GM12878 (cell line): Measurements from ENCODE around the gene DENND1A. TPM values are rescaled to one million over a fixed set of nuclear protein-coding genes. Genes with fewer than 3 reads are reported as not detected.

Experiments
- ATAC-seq: fragments of 200-7000 bp; cut with Tn5 transposase; 3 replicates; pipeline ENCODE4 v1.9.1; 2020; ENCODE audit warnings: mild to moderate bottlenecking, moderate library complexity
- BruUV-seq: library from RNA; stranded (reverse); fragments of 400-500 nt; replicated peaks from 2 replicates; lab custom pipeline; 2021; lab: Mats Ljungman, UMichigan
- CTCF ChIA-PET: fragments of 300-600 bp; sonication (Branson Sonifier 250); formaldehyde crosslinking; extraction: SDS; loops from one replicate; lab custom pipeline; 2021; ENCODE audit warnings: inconsistent platforms; lab: Yijun Ruan, JAX
- POLR2A ChIA-PET: fragments of 350-600 bp; formaldehyde crosslinking; extraction: SDS; loops from one replicate; lab custom pipeline; 2021; ENCODE audit warnings: inconsistent platforms; lab: Charles Lee
- RAD21 ChIA-PET: fragments of 300-600 bp; sonication (Branson Sonifier 250); formaldehyde crosslinking; loops from one replicate; lab custom pipeline; 2023; ENCODE audit warnings: antibody characterized with exemption; ENCODE audit not compliant: unreplicated experiment; lab: Charles Lee
- SMC1A ChIA-PET: fragments of 300-600 bp; sonication (Branson Sonifier 250); formaldehyde crosslinking; loops from one replicate; lab custom pipeline; 2023; ENCODE audit not compliant: unreplicated experiment, uncharacterized antibody; lab: Charles Lee
- DNase-seq: peaks from one replicate; pipeline ENCODE4 v3.0.0-alpha.2; 2011; ENCODE audit warnings: low read depth, low spot score
- FAIRE-seq: peaks from 3 replicates; lab custom pipeline; 2011; peaks lifted over from hg19 to GRCh38; lab: Jason Lieb, UNC
- H2AFZ ChIP-seq: 2 replicates; pipeline ENCODE4 v1.6.0; 2011; ENCODE audit warnings: low read depth, low read length, control low read depth; ENCODE audit not compliant: control insufficient read depth
- H3K27ac ChIP-seq: 2 replicates; pipeline ENCODE4 v1.5.1; 2011; ENCODE audit warnings: control low read depth; ENCODE audit not compliant: control insufficient read depth, insufficient read depth
- H3K27me3 ChIP-seq, 2 experiments: replicated peaks in 1 of 2; 2 replicates each; pipeline versions ENCODE4 v1.6.0 to v1.6.1; 2011; ENCODE audit warnings: low read length in 1 of 2; ENCODE audit not compliant: control insufficient read depth in 2 of 2, insufficient read depth in 2 of 2
- H3K36me3 ChIP-seq, 2 experiments: 2 replicates each; pipeline ENCODE4 v1.5.1; 2011; ENCODE audit warnings: low read length in 1 of 2; ENCODE audit not compliant: control insufficient read depth in 2 of 2, insufficient read depth in 2 of 2
- H3K4me1 ChIP-seq: 2 replicates; pipeline ENCODE4 v1.6.1; 2011; ENCODE audit warnings: mild to moderate bottlenecking, low read length, moderate library complexity, mixed read lengths; ENCODE audit not compliant: control insufficient read depth, insufficient read depth
- H3K4me2 ChIP-seq: 2 replicates; pipeline ENCODE4 v1.6.0; 2011; ENCODE audit warnings: control low read depth; ENCODE audit not compliant: control insufficient read depth, insufficient read depth
- H3K4me3 ChIP-seq: fragments of 200-600 bp; sonication (generic); 2 replicates; pipeline ENCODE4 v1.5.1; 2016
- H3K79me2 ChIP-seq: 2 replicates; pipeline ENCODE4 v1.6.0; 2011; ENCODE audit warnings: low read length; ENCODE audit not compliant: control insufficient read depth, insufficient read depth
- H3K9ac ChIP-seq: 2 replicates; pipeline ENCODE4 v1.8.0; 2011; ENCODE audit warnings: low read length, control low read depth, mixed read lengths; ENCODE audit not compliant: control insufficient read depth, insufficient read depth
- H3K9me3 ChIP-seq: replicated peaks from 3 replicates; pipeline ENCODE4 v1.5.1; 2011; ENCODE audit warnings: mild to moderate bottlenecking, low read length; ENCODE audit not compliant: control insufficient read depth, insufficient read depth
- H4K20me1 ChIP-seq: 2 replicates; pipeline ENCODE4 v1.6.0; 2011; ENCODE audit not compliant: control insufficient read depth, insufficient read depth
- ESRRA ChIP-seq: IDR thresholded peaks from 2 replicates; pipeline ENCODE4 v1.6.1; 2012; ENCODE audit warnings: mild to moderate bottlenecking, low read length, improper control_type of control experiment
- EZH2 ChIP-seq: IDR thresholded peaks from 2 replicates; pipeline ENCODE4 v1.6.1; 2012; ENCODE audit warnings: low read depth, mild to moderate bottlenecking, control low read depth, inconsistent platforms, low read length, borderline replicate concordance; ENCODE audit not compliant: control insufficient read depth
- HCFC1 ChIP-seq: fragments of 150-350 bp; IDR thresholded peaks from 2 replicates; pipeline ENCODE4 v1.6.1; 2014; ENCODE audit warnings: low read length
- NR2F1 ChIP-seq: fragments of 450-650 bp; conservative IDR thresholded peaks from 2 replicates; pipeline ENCODE4 v1.6.1; 2017; ENCODE audit warnings: mild to moderate bottlenecking
- PRDM15 ChIP-seq: fragments of 450-650 bp; formaldehyde crosslinking; IDR thresholded peaks from 2 replicates; pipeline ENCODE4 v1.4.0; 2020; ENCODE audit warnings: mild to moderate bottlenecking, moderate library complexity
- RCOR1 ChIP-seq: conservative IDR thresholded peaks from 2 replicates; pipeline ENCODE4 v1.6.1; 2012; ENCODE audit warnings: low read depth, low read length, improper control_type of control experiment
- REST ChIP-seq: IDR thresholded peaks from 2 replicates; pipeline ENCODE4 v1.6.1; 2012; ENCODE audit warnings: mild to moderate bottlenecking, low read depth, low read length
- ZSCAN29 ChIP-seq: fragments of 450-650 bp; IDR thresholded peaks from 2 replicates; pipeline ENCODE4 v1.6.1; 2017; ENCODE audit warnings: mild to moderate bottlenecking, moderate library complexity
- WGBS: methylation state at CpG from one replicate; pipeline ENCODE4 v1.1.6; 2016; ENCODE audit warnings: low lambda C conversion rate; ENCODE audit not compliant: insufficient replicate concordance, insufficient coverage; ENCODE audit errors: missing lambda C conversion rate; 5-methylcytosine and 5-hydroxymethylcytosine counted together
- in situ Hi-C: fragments of 300-500 bp; cut with MboI; formaldehyde crosslinking; loops from 9 replicates; pipeline ENCODE4 v1.14.3; 2018; ENCODE audit warnings: mixed read lengths
- intact Hi-C: fragments of 100-400 bp; cut with micrococcal nuclease; formaldehyde crosslinking; loops from one replicate; pipeline ENCODE4 v1.14.2; 2022; ENCODE audit not compliant: unreplicated experiment
- polyA plus RNA-seq, 11 experiments: library from polyadenylated mRNA; depleted of rRNA in 4 of 11; unstranded in 6 of 11; stranded (reverse) in 5 of 11; fragments of >200 nt; fragmentation: Nextera tagmentation in 4 of 11; fragmentation: Illumina TruSeq in 1 of 11; extraction: Ambion mirVana in 4 of 11; extraction: Trizol in 1 of 11; gene quantifications; 1 replicate in 1 of 11; 2 replicates in 10 of 11; pipeline versions ENCODE4 v1.2.1 to v1.2.3, GENCODE V29; 2011 to 2016; ENCODE audit warnings: inconsistent platforms in 2 of 11, missing spikeins in 2 of 11, low read depth in 1 of 11
- total RNA-seq, 4 experiments: library from RNA; depleted of rRNA in 3 of 4; stranded (reverse); fragments of >200 nt in 3 of 4; fragmentation: Illumina TruSeq in 1 of 4; extraction: Trizol in 1 of 4; gene quantifications; 2 replicates each; pipeline versions ENCODE4 v1.2.1 to v1.2.3, GENCODE V29; 2013 to 2021

DENND1A gene
- total and polyA plus RNA-seq, 10 of the 15 experiments (the other 5 are each of a cell fraction or from before 2014, with no cell fraction given), result 14.1 to 48.6 (median 35.2) TPM

- no TSS peak for BruUV-seq
- no peak for FAIRE-seq
- Histone ChIP-seq H4K20me1 (no peaks in the 10 kb centered on the region), H3K36me3 (no peaks in the 10 kb centered on the region), H3K79me2 (no peaks in the 10 kb centered on the region), H3K4me2 (no peak overlapping the region), H3K27ac (no peak overlapping the region), H3K9ac (no peak overlapping the region), H3K4me1 (no peaks in the 10 kb centered on the region), H3K4me3 (no peak overlapping the region), H3K9me3 (no peaks in the 10 kb centered on the region; the same call in 2 of the 3 replicates), H3K27me3 (no peaks in the 10 kb centered on the region), H2AFZ (no peak overlapping the region)
- in situ Hi-C loops, result no loop called here
- DNase-seq, result no peak
- CTCF ChIA-PET, result no interaction called here
- ATAC-seq, result no peak
- 89% methylated on average over 8 of the region's 8 CpGs for WGBS
- intact Hi-C loops, result no loop called here
- RAD21 ChIA-PET, result interaction anchor here (0.5 to 0.7 kb wide), 2 partner anchors 451 to 608 kb away, joined by 3 read pairs; no protein-coding TSS in a partner anchor
- POLR2A ChIA-PET, result interaction anchor here (0.6 kb wide), 1 partner anchor 1867 kb away, joined by 4 read pairs; no protein-coding TSS in a partner anchor
- SMC1A ChIA-PET, result interaction anchor here (1.3 kb wide), 1 partner anchor 9 kb away, joined by 5 read pairs; no protein-coding TSS in a partner anchor
- no peak for TF ChIP-seq ZSCAN29
- TF ChIP-seq ESRRA, result no peak
These were observed 340.3 kb downstream of the DENND1A start for GRCh38 chr9:123589361-123590239.

GRCh38 chr9:123586275-123586674 lies 343.7 kb downstream of the DENND1A start:
- Histone ChIP-seq H3K9me3 (no peaks in the 10 kb centered on the region; the same call in 2 of the 3 replicates), H3K36me3 (peaks cover 4 to 6% of the 10 kb centered on the region in 2 experiments; a peak in 3 of 4 replicates), H3K4me2 (no peak overlapping the region), H3K9ac (no peak overlapping the region), H2AFZ (no peak overlapping the region), H3K79me2 (no peaks in the 10 kb centered on the region), H4K20me1 (no peaks in the 10 kb centered on the region), H3K4me1 (no peaks in the 10 kb centered on the region), H3K27me3 (no peaks in the 10 kb centered on the region), H3K4me3 (no peak overlapping the region), H3K27ac (no peak overlapping the region)
- FAIRE-seq (no peak), DNase-seq (no peak), ATAC-seq (no peak)
- ChIA-PET RAD21 (no interaction called here), POLR2A (no interaction called here), CTCF (no interaction called here), SMC1A (interaction anchor here (1.0 kb wide), 1 partner anchor 9 kb away, joined by 3 read pairs; no protein-coding TSS in a partner anchor)
- intact Hi-C loops, result no loop called here
- in situ Hi-C loops, result no loop called here
- 96% methylated on average over 5 of the region's 5 CpGs for WGBS
- BruUV-seq, result no TSS peak
- TF ChIP-seq NR2F1, result no peak
- TF ChIP-seq HCFC1, result no peak
- no peak for TF ChIP-seq RCOR1
- no peak for TF ChIP-seq REST
- TF ChIP-seq PRDM15 (CRISPR knock-in tag), result no peak
- TF ChIP-seq EZH2, result no peak
